SK-N-SH (cell line): Measurements from ENCODE around the gene C13orf42. TPM values are rescaled to one million over a fixed set of nuclear protein-coding genes. Genes with fewer than 3 reads are reported as not detected.

Source experiments
- CTCF ChIA-PET: fragments of 300-600, 350-600 bp; formaldehyde crosslinking; extraction: SDS; loops from one replicate; lab custom pipeline; 2021; lab: Yijun Ruan, JAX
- POLR2A ChIA-PET: fragments of 350-600 bp; sonication (Branson Sonifier 250); formaldehyde crosslinking; extraction: SDS; loops from one replicate; lab custom pipeline; 2020; ENCODE audit warnings: antibody characterized with exemption, inconsistent platforms; lab: Yijun Ruan, JAX
- DNase-seq: peaks from one replicate; pipeline ENCODE4 v3.0.0; 2012
- H2AFZ ChIP-seq: fragments of 200-600 bp; sonication (generic); 2 replicates; pipeline ENCODE4 v1.8.1; 2016; ENCODE audit warnings: antibody characterized with exemption, mild to moderate bottlenecking, low read depth
- H3F3A ChIP-seq: fragments of 200-600 bp; sonication (generic); replicated peaks from 2 replicates; pipeline ENCODE3; 2016; ENCODE audit warnings: antibody characterized with exemption, mild to moderate bottlenecking; ENCODE audit not compliant: insufficient read depth
- H3K27ac ChIP-seq, 2 experiments: fragments of 200-500 bp in 1 of 2; fragments of 200-600 bp in 1 of 2; sonication (Bioruptor generic) in 1 of 2; sonication (generic), shearing (Covaris generic) in 1 of 2; 2 replicates each; pipeline versions ENCODE4 v1.5.1 to v1.6.1; 2014 to 2016; ENCODE audit warnings: low read depth in 2 of 2, inconsistent platforms in 1 of 2, low read length in 1 of 2, mild to moderate bottlenecking in 1 of 2, mixed read lengths in 1 of 2
- H3K27me3 ChIP-seq: fragments of 200-600 bp; sonication (generic), shearing (Covaris generic); 2 replicates; pipeline ENCODE4 v1.6.1; 2016; ENCODE audit warnings: mixed run types; ENCODE audit not compliant: insufficient read depth
- H3K36me3 ChIP-seq, 2 experiments: fragments of 200-500 bp in 1 of 2; fragments of 200-600 bp in 1 of 2; sonication (Bioruptor generic) in 1 of 2; sonication (generic) in 1 of 2; replicated peaks in 1 of 2; 2 replicates each; pipeline versions ENCODE3 to v1.5.1; 2014 to 2016; ENCODE audit warnings: low read length in 1 of 2, mild to moderate bottlenecking in 1 of 2; ENCODE audit not compliant: insufficient read depth in 2 of 2, control insufficient read depth in 1 of 2
- H3K4me1 ChIP-seq, 2 experiments: fragments of 200-500 bp in 1 of 2; fragments of 200-600 bp in 1 of 2; sonication (Bioruptor generic) in 1 of 2; sonication (generic), shearing (Covaris generic) in 1 of 2; 2 replicates each; pipeline versions ENCODE4 v1.5.1 to v1.6.1; 2014 to 2016; ENCODE audit warnings: low read depth in 1 of 2, low read length in 1 of 2, mixed run types in 1 of 2; ENCODE audit not compliant: insufficient read depth in 2 of 2, control insufficient read depth in 1 of 2
- H3K4me2 ChIP-seq: fragments of 200-600 bp; sonication (generic), shearing (Covaris generic); 2 replicates; pipeline ENCODE4 v1.6.1; 2017; ENCODE audit warnings: mixed run types
- H3K4me3 ChIP-seq, 2 experiments: fragments of 200-500 bp in 1 of 2; fragments of 200-600 bp in 1 of 2; sonication (Bioruptor generic) in 1 of 2; sonication (generic), shearing (Covaris generic) in 1 of 2; 2 replicates each; pipeline versions ENCODE4 v1.5.1 to v1.8.1; 2014 to 2016; ENCODE audit warnings: low read depth in 2 of 2, inconsistent platforms in 1 of 2, low read length in 1 of 2, mild to moderate bottlenecking in 1 of 2, mixed read lengths in 1 of 2, moderate library complexity in 1 of 2
- H3K79me2 ChIP-seq: fragments of 200-600 bp; sonication (generic); 2 replicates; pipeline ENCODE4 v1.8.1; 2017; ENCODE audit warnings: mild to moderate bottlenecking; ENCODE audit not compliant: insufficient read depth
- H3K9ac ChIP-seq: fragments of 200-600 bp; sonication (generic); 2 replicates; pipeline ENCODE4 v1.6.1; 2017; ENCODE audit warnings: mixed run types
- H3K9me2 ChIP-seq: fragments of 200-600 bp; sonication (generic); 2 replicates; pipeline ENCODE4 v1.6.1; 2017; ENCODE audit warnings: mixed run types
- H3K9me3 ChIP-seq: fragments of 200-600 bp; sonication (generic); 2 replicates; pipeline ENCODE4 v1.6.1; 2017; ENCODE audit warnings: mixed run types, mild to moderate bottlenecking, moderate library complexity
- H4K20me1 ChIP-seq: fragments of 200-600 bp; sonication (generic); 2 replicates; pipeline ENCODE4 v1.6.1; 2017; ENCODE audit warnings: mild to moderate bottlenecking, mixed run types; ENCODE audit not compliant: insufficient read depth
- JUND ChIP-seq: IDR thresholded peaks from 2 replicates; pipeline ENCODE4 v1.4.0; 2012
- MEF2A ChIP-seq: IDR thresholded peaks from 2 replicates; pipeline ENCODE4 v1.4.0; 2012; ENCODE audit warnings: low read depth, borderline replicate concordance
- REST ChIP-seq: IDR thresholded peaks from 2 replicates; pipeline ENCODE4 v1.6.1; 2012; ENCODE audit warnings: mild to moderate bottlenecking, low read depth, low read length, moderate library complexity
- RXRA ChIP-seq: IDR thresholded peaks from 2 replicates; pipeline ENCODE4 v1.4.0; 2012; ENCODE audit warnings: low read depth, mild to moderate bottlenecking, borderline replicate concordance
- SMC3 ChIP-seq: IDR thresholded peaks from 2 replicates; pipeline ENCODE4 v1.6.1; 2012; ENCODE audit warnings: low read depth, low read length, improper control_type of control experiment
- WGBS: methylation state at CpG from one replicate; pipeline ENCODE4 v1.1.6; 2017; ENCODE audit warnings: low lambda C conversion rate; 5-methylcytosine and 5-hydroxymethylcytosine counted together
- polyA plus RNA-seq, 3 experiments: library from polyadenylated mRNA; depleted of rRNA; stranded (reverse); fragments of >200 nt; gene quantifications; 2 replicates each; pipeline ENCODE4 v1.2.3, GENCODE V29; 2012

The C13orf42 gene
- polyA plus RNA-seq, 1 of the 3 experiments (the other 2 are of a cell fraction) = not detected

GRCh38 chr13:51033421-51034185, 77.5 kb downstream of the C13orf42 start:
- H4K20me1 ChIP-seq = no peaks in the 10 kb centered on the region
- ChIA-PET CTCF (no interaction called here), POLR2A (no interaction called here)
- H3K4me3 ChIP-seq = no peak overlapping the region
- H3K9ac ChIP-seq = no peak overlapping the region
- no peaks in the 10 kb centered on the region; the same call in 1 of the 2 replicates for H3K27me3 ChIP-seq
- H3K27ac ChIP-seq = no peak overlapping the region
- H3K9me2 ChIP-seq = no peaks in the 10 kb centered on the region
- no peaks in the 10 kb centered on the region for H3K4me1 ChIP-seq
- no peak overlapping the region for H2AFZ ChIP-seq
- no peak overlapping the region for H3K4me2 ChIP-seq
- WGBS = 72% methylated on average over 5 of the region's 5 CpGs
- TF ChIP-seq MEF2A (no peak), RXRA (no peak), JUND (no peak), REST (no peak), SMC3 (no peak)
- H3K36me3 ChIP-seq = no peaks in the 10 kb centered on the region
- H3F3A ChIP-seq = no peaks in the 10 kb centered on the region
- DNase-seq = no peak
- H3K79me2 ChIP-seq = no peaks in the 10 kb centered on the region
- no peaks in the 10 kb centered on the region for H3K9me3 ChIP-seq

GRCh38 chr13:51032831-51033230, 78.2 kb downstream of the C13orf42 start:
- H3K79me2 ChIP-seq = no peaks in the 10 kb centered on the region
- 60% methylated on average over 3 of the region's 3 CpGs for WGBS
- H4K20me1 ChIP-seq = no peaks in the 10 kb centered on the region
- no peaks in the 10 kb centered on the region for H3F3A ChIP-seq
- H3K4me3 ChIP-seq = no peak overlapping the region
- no peak for TF ChIP-seq RXRA
- H3K9me2 ChIP-seq = no peaks in the 10 kb centered on the region
- no peaks in the 10 kb centered on the region for H3K9me3 ChIP-seq
- CTCF ChIA-PET = no interaction called here
- no peak for DNase-seq
- no peaks in the 10 kb centered on the region for H3K4me1 ChIP-seq
- no peaks in the 10 kb centered on the region; the same call in 1 of the 2 replicates for H3K27me3 ChIP-seq
- no peaks in the 10 kb centered on the region for H3K36me3 ChIP-seq
- H3K4me2 ChIP-seq = no peak overlapping the region
- POLR2A ChIA-PET = no interaction called here
- H3K9ac ChIP-seq = no peak overlapping the region
- no peak overlapping the region for H3K27ac ChIP-seq
- H2AFZ ChIP-seq = no peak overlapping the region

Other genes with a start within 250 kb of the C13orf42 start
- 13.0 and 18.3 TPM in 2 replicates for gene RNASEH2B, start 201.5 kb downstream of the C13orf42 start, polyA plus RNA-seq (2012; rRNA removed)
- gene FAM124A, start 111.1 kb upstream of the C13orf42 start, polyA plus RNA-seq (2012; rRNA removed) = 1.5 and 2.0 TPM in 2 replicates
- not detected in 2 replicates for gene SERPINE3, start 228.4 kb upstream of the C13orf42 start, polyA plus RNA-seq (2012; rRNA removed)